Epithelial cell of esophagus (primary cell): Measurements from ENCODE around the gene ZCCHC14.
A peak's percentile ranks its signal among the peaks of the same experiment; 100 is the strongest.
"Not testable (repeated sequence)": the region's sequence is repeated elsewhere in the genome, so short reads cannot be mapped to it uniquely, and the experiment has no call there.

ENCODE experiments used
- DNase-seq: peaks from one replicate; pipeline ENCODE4 v3.0.0; 2010; ENCODE audit warnings: low read depth
- H3K4me3 ChIP-seq: 2 replicates; pipeline ENCODE4 v1.5.1; 2011; ENCODE audit warnings: mild to moderate bottlenecking, low read length, control low read depth
- CTCF ChIP-seq: IDR thresholded peaks from 2 replicates; pipeline ENCODE4 v1.5.1; 2011; ENCODE audit warnings: low read depth, mild to moderate bottlenecking, low read length, control low read depth, inconsistent platforms; ENCODE audit not compliant: insufficient read depth; ENCODE audit errors: missing control alignments

Gene ZCCHC14

GRCh38 chr16:87486282-87486681 is 6.5 kb downstream of the ZCCHC14 start:
- no peak for DNase-seq
- H3K4me3 ChIP-seq = no peak overlapping the region
- TF ChIP-seq CTCF = no peak

GRCh38 chr16:87485792-87486191 is 7.0 kb downstream of the ZCCHC14 start:
- DNase-seq = peak; percentile 47
- not testable (repeated sequence) for H3K4me3 ChIP-seq

- H3K4me3 ChIP-seq = no peak overlapping the region
- TF ChIP-seq CTCF = no peak
- DNase-seq = peak; percentile 36
Measured at GRCh38 chr16:87484487-87485331, 8.1 kb downstream of the ZCCHC14 start.

GRCh38 chr16:87483481-87483880 is 9.3 kb downstream of the ZCCHC14 start:
- TF ChIP-seq CTCF = no peak
- DNase-seq = peak; percentile 52
- H3K4me3 ChIP-seq = no peak overlapping the region

- H3K4me3 ChIP-seq, DNase-seq: not testable (repeated sequence)
Measured at GRCh38 chr16:87482670-87483069, 10.2 kb downstream of the ZCCHC14 start.

- DNase-seq = no peak
- no peak for TF ChIP-seq CTCF
- H3K4me3 ChIP-seq = no peak overlapping the region
Measured at GRCh38 chr16:87482266-87482665, 10.6 kb downstream of the ZCCHC14 start.

- DNase-seq, H3K4me3 ChIP-seq: not testable (repeated sequence)
Measured at GRCh38 chr16:87481711-87482110, 11.1 kb downstream of the ZCCHC14 start.

GRCh38 chr16:87477209-87477981 is 15.4 kb downstream of the ZCCHC14 start:
- not testable (repeated sequence) for H3K4me3 ChIP-seq, DNase-seq

- DNase-seq = no peak
- TF ChIP-seq CTCF = no peak
- H3K4me3 ChIP-seq = no peak overlapping the region
Measured at GRCh38 chr16:87474566-87474996, 18.2 kb downstream of the ZCCHC14 start.
